GM12878 (cell line): Measurements from ENCODE around the gene GNA14. TPM values are rescaled to one million over a fixed set of nuclear protein-coding genes. Genes with fewer than 3 reads are reported as not detected.

Experiments used
- ATAC-seq: fragments of 200-7000 bp; cut with Tn5 transposase; 3 replicates; pipeline ENCODE4 v1.9.1; 2020; ENCODE audit warnings: mild to moderate bottlenecking, moderate library complexity
- BruUV-seq: library from RNA; stranded (reverse); fragments of 400-500 nt; replicated peaks from 2 replicates; lab custom pipeline; 2021; lab: Mats Ljungman, UMichigan
- CTCF ChIA-PET: fragments of 300-600 bp; sonication (Branson Sonifier 250); formaldehyde crosslinking; extraction: SDS; loops from one replicate; lab custom pipeline; 2021; ENCODE audit warnings: inconsistent platforms; lab: Yijun Ruan, JAX
- POLR2A ChIA-PET: fragments of 350-600 bp; formaldehyde crosslinking; extraction: SDS; loops from one replicate; lab custom pipeline; 2021; ENCODE audit warnings: inconsistent platforms; lab: Charles Lee
- RAD21 ChIA-PET: fragments of 300-600 bp; sonication (Branson Sonifier 250); formaldehyde crosslinking; loops from one replicate; lab custom pipeline; 2023; ENCODE audit warnings: antibody characterized with exemption; ENCODE audit not compliant: unreplicated experiment; lab: Charles Lee
- SMC1A ChIA-PET: fragments of 300-600 bp; sonication (Branson Sonifier 250); formaldehyde crosslinking; loops from one replicate; lab custom pipeline; 2023; ENCODE audit not compliant: unreplicated experiment, uncharacterized antibody; lab: Charles Lee
- DNase-seq: peaks from one replicate; pipeline ENCODE4 v3.0.0-alpha.2; 2011; ENCODE audit warnings: low read depth, low spot score
- FAIRE-seq: peaks from 3 replicates; lab custom pipeline; 2011; peaks lifted over from hg19 to GRCh38; lab: Jason Lieb, UNC
- H2AFZ ChIP-seq: 2 replicates; pipeline ENCODE4 v1.6.0; 2011; ENCODE audit warnings: low read depth, low read length, control low read depth; ENCODE audit not compliant: control insufficient read depth
- H3K27ac ChIP-seq: 2 replicates; pipeline ENCODE4 v1.5.1; 2011; ENCODE audit warnings: control low read depth; ENCODE audit not compliant: control insufficient read depth, insufficient read depth
- H3K27me3 ChIP-seq, 2 experiments: replicated peaks in 1 of 2; 2 replicates each; pipeline versions ENCODE4 v1.6.0 to v1.6.1; 2011; ENCODE audit warnings: low read length in 1 of 2; ENCODE audit not compliant: control insufficient read depth in 2 of 2, insufficient read depth in 2 of 2
- H3K36me3 ChIP-seq, 2 experiments: 2 replicates each; pipeline ENCODE4 v1.5.1; 2011; ENCODE audit warnings: low read length in 1 of 2; ENCODE audit not compliant: control insufficient read depth in 2 of 2, insufficient read depth in 2 of 2
- H3K4me1 ChIP-seq: 2 replicates; pipeline ENCODE4 v1.6.1; 2011; ENCODE audit warnings: mild to moderate bottlenecking, low read length, moderate library complexity, mixed read lengths; ENCODE audit not compliant: control insufficient read depth, insufficient read depth
- H3K4me2 ChIP-seq: 2 replicates; pipeline ENCODE4 v1.6.0; 2011; ENCODE audit warnings: control low read depth; ENCODE audit not compliant: control insufficient read depth, insufficient read depth
- H3K4me3 ChIP-seq: fragments of 200-600 bp; sonication (generic); 2 replicates; pipeline ENCODE4 v1.5.1; 2016
- H3K79me2 ChIP-seq: 2 replicates; pipeline ENCODE4 v1.6.0; 2011; ENCODE audit warnings: low read length; ENCODE audit not compliant: control insufficient read depth, insufficient read depth
- H3K9ac ChIP-seq: 2 replicates; pipeline ENCODE4 v1.8.0; 2011; ENCODE audit warnings: low read length, control low read depth, mixed read lengths; ENCODE audit not compliant: control insufficient read depth, insufficient read depth
- H3K9me3 ChIP-seq: replicated peaks from 3 replicates; pipeline ENCODE4 v1.5.1; 2011; ENCODE audit warnings: mild to moderate bottlenecking, low read length; ENCODE audit not compliant: control insufficient read depth, insufficient read depth
- H4K20me1 ChIP-seq: 2 replicates; pipeline ENCODE4 v1.6.0; 2011; ENCODE audit not compliant: control insufficient read depth, insufficient read depth
- BACH1 ChIP-seq: fragments of 450-650 bp; IDR thresholded peaks from 2 replicates; pipeline ENCODE4 v1.6.1; 2017; ENCODE audit warnings: mild to moderate bottlenecking, borderline replicate concordance
- BCL3 ChIP-seq: IDR thresholded peaks from 2 replicates; pipeline ENCODE4 v1.6.1; 2011; ENCODE audit warnings: borderline replicate concordance, low read depth, mild to moderate bottlenecking, moderate library complexity, low read length; ENCODE audit not compliant: insufficient read depth, poor library complexity, severe bottlenecking
- E2F8 ChIP-seq: fragments of 450-650 bp; IDR thresholded peaks from 2 replicates; pipeline ENCODE4 v1.6.1; 2018; ENCODE audit warnings: mild to moderate bottlenecking, low read depth, moderate library complexity; ENCODE audit not compliant: partially characterized antibody
- ETV6 ChIP-seq, 2 experiments: fragments of 450-650 bp in 1 of 2; IDR thresholded peaks in 1 of 2; conservative IDR thresholded peaks in 1 of 2; 2 replicates each; pipeline ENCODE4 v1.6.1; 2014; ENCODE audit warnings: antibody characterized with exemption in 1 of 2, borderline replicate concordance in 1 of 2, low read depth in 1 of 2, mild to moderate bottlenecking in 1 of 2, moderate library complexity in 1 of 2
- GATAD2B ChIP-seq: fragments of 450-650 bp; conservative IDR thresholded peaks from 2 replicates; pipeline ENCODE4 v1.6.1; 2017; ENCODE audit warnings: low read depth, mild to moderate bottlenecking, moderate library complexity
- HDAC6 ChIP-seq: fragments of 200-600 bp; sonication (generic); IDR thresholded peaks from one replicate; pipeline ENCODE4 v1.8.0; 2017; ENCODE audit warnings: antibody characterized with exemption; ENCODE audit not compliant: unreplicated experiment
- IRF3 ChIP-seq: fragments of 450-650 bp; IDR thresholded peaks from 2 replicates; pipeline ENCODE4 v1.6.1; 2014; ENCODE audit warnings: mild to moderate bottlenecking
- KLF5 ChIP-seq: fragments of 450-650 bp; IDR thresholded peaks from 2 replicates; pipeline ENCODE4 v1.6.1; 2014; ENCODE audit warnings: mild to moderate bottlenecking; ENCODE audit not compliant: partially characterized antibody
- PBX3 ChIP-seq: IDR thresholded peaks from 2 replicates; pipeline ENCODE4 v1.6.1; 2011; ENCODE audit warnings: mild to moderate bottlenecking, low read depth, low read length, moderate library complexity; ENCODE audit not compliant: insufficient replicate concordance
- RFX5 ChIP-seq: IDR thresholded peaks from 2 replicates; pipeline ENCODE4 v1.6.1; 2011; ENCODE audit warnings: low read depth, low read length, improper control_type of control experiment
- SUZ12 ChIP-seq: fragments of 200-600 bp; sonication (generic); IDR thresholded peaks from one replicate; pipeline ENCODE4 v1.6.1; 2018; ENCODE audit warnings: antibody characterized with exemption, mild to moderate bottlenecking; ENCODE audit not compliant: unreplicated experiment
- WRNIP1 ChIP-seq: IDR thresholded peaks from 2 replicates; pipeline ENCODE4 v1.6.1; 2011; ENCODE audit warnings: low read depth, low read length, improper control_type of control experiment, borderline replicate concordance
- YY1 ChIP-seq: IDR thresholded peaks from 2 replicates; pipeline ENCODE4 v1.6.1; 2011; ENCODE audit warnings: low read depth, mild to moderate bottlenecking, low read length
- ZNF207 ChIP-seq: fragments of 450-650 bp; IDR thresholded peaks from 2 replicates; pipeline ENCODE4 v1.6.1; 2014; ENCODE audit warnings: antibody characterized with exemption, mild to moderate bottlenecking, borderline replicate concordance
- ZNF384 ChIP-seq: IDR thresholded peaks from 2 replicates; pipeline ENCODE4 v1.6.1; 2012; ENCODE audit warnings: low read depth, mild to moderate bottlenecking, low read length, improper control_type of control experiment, borderline replicate concordance
- WGBS: methylation state at CpG from one replicate; pipeline ENCODE4 v1.1.6; 2016; ENCODE audit warnings: low lambda C conversion rate; ENCODE audit not compliant: insufficient replicate concordance, insufficient coverage; ENCODE audit errors: missing lambda C conversion rate; 5-methylcytosine and 5-hydroxymethylcytosine counted together
- in situ Hi-C: fragments of 300-500 bp; cut with MboI; formaldehyde crosslinking; loops from 9 replicates; pipeline ENCODE4 v1.14.3; 2018; ENCODE audit warnings: mixed read lengths
- intact Hi-C: fragments of 100-400 bp; cut with micrococcal nuclease; formaldehyde crosslinking; loops from one replicate; pipeline ENCODE4 v1.14.2; 2022; ENCODE audit not compliant: unreplicated experiment
- polyA plus RNA-seq, 11 experiments: library from polyadenylated mRNA; depleted of rRNA in 4 of 11; unstranded in 6 of 11; stranded (reverse) in 5 of 11; fragments of >200 nt; fragmentation: Nextera tagmentation in 4 of 11; fragmentation: Illumina TruSeq in 1 of 11; extraction: Ambion mirVana in 4 of 11; extraction: Trizol in 1 of 11; gene quantifications; 1 replicate in 1 of 11; 2 replicates in 10 of 11; pipeline versions ENCODE4 v1.2.1 to v1.2.3, GENCODE V29; 2011 to 2016; ENCODE audit warnings: inconsistent platforms in 2 of 11, missing spikeins in 2 of 11, low read depth in 1 of 11
- total RNA-seq, 4 experiments: library from RNA; depleted of rRNA in 3 of 4; stranded (reverse); fragments of >200 nt in 3 of 4; fragmentation: Illumina TruSeq in 1 of 4; extraction: Trizol in 1 of 4; gene quantifications; 2 replicates each; pipeline versions ENCODE4 v1.2.1 to v1.2.3, GENCODE V29; 2013 to 2021

The GNA14 gene
- total and polyA plus RNA-seq, 10 of the 15 experiments (the other 5 are each of a cell fraction or from before 2014, with no cell fraction given), result 0.17 TPM; not detected in 9

GRCh38 chr9:77677397-77677796 lies 29.3 kb upstream of the GNA14 start:
- 0% methylated on average over 4 of the region's 4 CpGs for WGBS

More at GRCh38 chr9:77677397-77677796, 29.3 kb upstream of the GNA14 start:
- ATAC-seq (no peak), FAIRE-seq (no peak), DNase-seq (no peak)
- H3K4me3 ChIP-seq, result no peak overlapping the region
- no TSS peak for BruUV-seq
- RAD21 ChIA-PET, result no interaction called here
- H4K20me1 ChIP-seq, result no peaks in the 10 kb centered on the region
- CTCF ChIA-PET, result no interaction called here
- SMC1A ChIA-PET, result interaction anchor here (0.6 kb wide), 1 partner anchor 70 kb away, joined by 3 read pairs; no protein-coding TSS in a partner anchor
- no peaks in the 10 kb centered on the region for H3K9me3 ChIP-seq
- no peaks in the 10 kb centered on the region for H3K79me2 ChIP-seq
- POLR2A ChIA-PET, result no interaction called here
- H3K9ac ChIP-seq, result no peak overlapping the region
- H3K27ac ChIP-seq, result no peak overlapping the region
- H3K36me3 ChIP-seq, result no peaks in the 10 kb centered on the region
- no peak overlapping the region for H3K4me2 ChIP-seq
- TF ChIP-seq PBX3, result no peak
- no peak for TF ChIP-seq ZNF207
- TF ChIP-seq IRF3, result no peak
- no peak for TF ChIP-seq WRNIP1
- TF ChIP-seq ZNF384, result no peak
- no peak for TF ChIP-seq GATAD2B
- no peak for TF ChIP-seq BCL3
- TF ChIP-seq SUZ12, result no peak
- TF ChIP-seq YY1, result no peak
- no peak for TF ChIP-seq KLF5
- TF ChIP-seq HDAC6, result no peak
- no peak for TF ChIP-seq E2F8
- no peak for TF ChIP-seq ETV6 (conservative IDR thresholded peaks at IDR 0.05 in 1 of 2, IDR thresholded peaks at IDR 0.05 in 1 of 2; ENCODE audit: borderline replicate concordance in 1 of 2, low read depth in 1 of 2)
- no peak for TF ChIP-seq BACH1
- no peak for TF ChIP-seq RFX5
- in situ Hi-C loops (no loop called here), intact Hi-C loops (no loop called here)
- no peak overlapping the region for H2AFZ ChIP-seq
- H3K4me1 ChIP-seq, result no peaks in the 10 kb centered on the region
- H3K27me3 ChIP-seq, result no peaks in the 10 kb centered on the region; a peak in 1 of 4 replicates
